ENCODE data around the gene SAMD4B.

DNA sequence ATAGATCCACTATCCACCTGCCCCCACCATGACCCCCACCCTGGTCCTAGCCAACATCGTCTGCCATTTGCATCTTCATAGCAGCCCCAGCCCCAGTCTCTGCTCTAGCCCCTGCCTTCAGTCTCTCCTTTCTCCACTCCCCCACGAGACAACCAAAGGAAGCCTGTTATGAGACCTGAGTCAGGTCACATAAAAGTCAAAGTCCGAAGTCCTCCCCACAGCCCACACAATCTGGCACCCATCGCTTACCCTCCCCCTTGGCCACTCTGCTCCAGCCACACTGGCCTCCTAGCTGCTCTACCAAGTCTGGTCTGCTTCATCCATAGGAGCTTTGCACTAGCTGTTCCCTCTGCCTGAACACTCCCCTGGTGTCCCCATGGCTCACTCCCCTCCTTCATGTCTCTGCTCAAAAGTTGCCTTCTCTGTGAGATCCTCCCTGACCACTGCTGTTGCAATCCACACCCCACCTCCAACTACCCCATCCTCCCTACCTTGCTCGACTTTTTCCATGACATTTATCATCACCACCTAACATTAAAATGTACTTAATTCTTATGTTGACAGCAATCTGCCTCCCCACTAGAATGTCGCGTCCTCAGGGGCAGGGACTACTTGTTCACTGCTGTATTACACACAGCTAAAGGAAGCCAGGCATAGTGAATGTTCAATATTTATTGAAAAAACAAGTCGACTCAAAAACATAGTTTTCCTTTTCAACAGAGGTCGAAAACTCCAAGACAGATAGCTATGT, 69.0 kb downstream of the SAMD4B start:
- TF ChIP-seq, protein P1, sequence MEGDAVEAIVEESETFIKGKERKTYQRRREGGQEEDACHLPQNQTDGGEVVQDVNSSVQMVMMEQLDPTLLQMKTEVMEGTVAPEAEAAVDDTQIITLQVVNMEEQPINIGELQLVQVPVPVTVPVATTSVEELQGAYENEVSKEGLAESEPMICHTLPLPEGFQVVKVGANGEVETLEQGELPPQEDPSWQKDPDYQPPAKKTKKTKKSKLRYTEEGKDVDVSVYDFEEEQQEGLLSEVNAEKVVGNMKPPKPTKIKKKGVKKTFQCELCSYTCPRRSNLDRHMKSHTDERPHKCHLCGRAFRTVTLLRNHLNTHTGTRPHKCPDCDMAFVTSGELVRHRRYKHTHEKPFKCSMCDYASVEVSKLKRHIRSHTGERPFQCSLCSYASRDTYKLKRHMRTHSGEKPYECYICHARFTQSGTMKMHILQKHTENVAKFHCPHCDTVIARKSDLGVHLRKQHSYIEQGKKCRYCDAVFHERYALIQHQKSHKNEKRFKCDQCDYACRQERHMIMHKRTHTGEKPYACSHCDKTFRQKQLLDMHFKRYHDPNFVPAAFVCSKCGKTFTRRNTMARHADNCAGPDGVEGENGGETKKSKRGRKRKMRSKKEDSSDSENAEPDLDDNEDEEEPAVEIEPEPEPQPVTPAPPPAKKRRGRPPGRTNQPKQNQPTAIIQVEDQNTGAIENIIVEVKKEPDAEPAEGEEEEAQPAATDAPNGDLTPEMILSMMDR (IDR thresholded peaks at IDR 0.05), result peak in 1 of 7 experiments; percentile 9
- TF ChIP-seq POLR2AphosphoS5 (IDR thresholded peaks at IDR 0.05) (peak; percentile 5 to 99 (median 97)), EP300 (IDR thresholded peaks at IDR 0.05) (no peak)

Data from stomach (tissue), 4 donors.